ENCODE data around the gene ARHGAP15. TPM values are rescaled to one million over a fixed set of nuclear protein-coding genes. Genes with fewer than 3 reads are reported as not detected.

The ARHGAP15 gene
- polyA plus RNA-seq, 3 donors: 3.0 to 3.3 (median 3.2) TPM

- no peak for DNase-seq (ENCODE audit: extremely low read depth in 1 of 11, low read depth in 9 of 11, low spot score in 4 of 11)
These were observed 324.8 kb downstream of the ARHGAP15 start for GRCh38 chr2:143453981-143454511.

- DNase-seq (ENCODE audit: extremely low read depth in 1 of 11, low read depth in 9 of 11, low spot score in 4 of 11): no peak
These were observed 326.1 kb downstream of the ARHGAP15 start for GRCh38 chr2:143455317-143455716.

GRCh38 chr2:143458258-143459190 lies 329.3 kb downstream of the ARHGAP15 start:
- no peak for DNase-seq (ENCODE audit: extremely low read depth in 1 of 11, low read depth in 9 of 11, low spot score in 4 of 11)

GRCh38 chr2:143460382-143460781 lies 331.2 kb downstream of the ARHGAP15 start:
- DNase-seq (ENCODE audit: extremely low read depth in 1 of 11, low read depth in 9 of 11, low spot score in 4 of 11): no peak

GRCh38 chr2:143463719-143464118 lies 334.5 kb downstream of the ARHGAP15 start:
- no peak for DNase-seq (ENCODE audit: extremely low read depth in 1 of 11, low read depth in 9 of 11, low spot score in 4 of 11)

GRCh38 chr2:143466391-143466790 lies 337.2 kb downstream of the ARHGAP15 start:
- DNase-seq (ENCODE audit: extremely low read depth in 1 of 11, low read depth in 9 of 11, low spot score in 4 of 11): no peak

- no peak for DNase-seq (ENCODE audit: extremely low read depth in 1 of 11, low read depth in 9 of 11, low spot score in 4 of 11)
These were observed 337.8 kb downstream of the ARHGAP15 start for GRCh38 chr2:143467011-143467410.

GRCh38 chr2:143468341-143468888 lies 339.2 kb downstream of the ARHGAP15 start:
- no peak for DNase-seq (ENCODE audit: extremely low read depth in 1 of 11, low read depth in 9 of 11, low spot score in 4 of 11)

GRCh38 chr2:143469323-143469722 lies 340.1 kb downstream of the ARHGAP15 start:
- no peak for DNase-seq (ENCODE audit: extremely low read depth in 1 of 11, low read depth in 9 of 11, low spot score in 4 of 11)

GRCh38 chr2:143471550-143471949 lies 342.3 kb downstream of the ARHGAP15 start:
- DNase-seq (ENCODE audit: extremely low read depth in 1 of 11, low read depth in 9 of 11, low spot score in 4 of 11): no peak

GRCh38 chr2:143473216-143473615 lies 344.0 kb downstream of the ARHGAP15 start:
- DNase-seq (ENCODE audit: extremely low read depth in 1 of 11, low read depth in 9 of 11, low spot score in 4 of 11): no peak

GRCh38 chr2:143473820-143474219 lies 344.6 kb downstream of the ARHGAP15 start:
- no peak for DNase-seq (ENCODE audit: extremely low read depth in 1 of 11, low read depth in 9 of 11, low spot score in 4 of 11)

GRCh38 chr2:143474586-143474985 lies 345.4 kb downstream of the ARHGAP15 start:
- DNase-seq (ENCODE audit: extremely low read depth in 1 of 11, low read depth in 9 of 11, low spot score in 4 of 11): peak in 1 of 11 donors; percentile 34

- DNase-seq (ENCODE audit: extremely low read depth in 1 of 11, low read depth in 9 of 11, low spot score in 4 of 11): peak in 1 of 11 donors; percentile 16
These were observed 346.0 kb downstream of the ARHGAP15 start for GRCh38 chr2:143475041-143475776.

- DNase-seq (ENCODE audit: extremely low read depth in 1 of 11, low read depth in 9 of 11, low spot score in 4 of 11): no peak
These were observed 347.3 kb downstream of the ARHGAP15 start for GRCh38 chr2:143476336-143477087.

- DNase-seq (ENCODE audit: extremely low read depth in 1 of 11, low read depth in 9 of 11, low spot score in 4 of 11): no peak
These were observed 348.7 kb downstream of the ARHGAP15 start for GRCh38 chr2:143477714-143478443.

GRCh38 chr2:143480086-143480485 lies 350.9 kb downstream of the ARHGAP15 start:
- no peak for DNase-seq (ENCODE audit: extremely low read depth in 1 of 11, low read depth in 9 of 11, low spot score in 4 of 11)

- no peak for DNase-seq (ENCODE audit: extremely low read depth in 1 of 11, low read depth in 9 of 11, low spot score in 4 of 11)
These were observed 351.5 kb downstream of the ARHGAP15 start for GRCh38 chr2:143480601-143481236.

All from renal cortex interstitium (tissue), 11 donors.